Measurements from ENCODE around the gene DRICH1. TPM values are rescaled to one million over a fixed set of nuclear protein-coding genes. Genes with fewer than 3 reads are reported as not detected.
"Not testable (repeated sequence)": the region's sequence is repeated elsewhere in the genome, so short reads cannot be mapped to it uniquely, and the experiment has no call there.

The DRICH1 gene
- total RNA-seq, 1 experiment from 2014 or later: 0.15 TPM

- H3F3A ChIP-seq (ENCODE audit: low read length, unreplicated experiment): no peaks in the 10 kb centered on the region
- H2AFZ ChIP-seq (ENCODE audit: low read length): no peak overlapping the region
- POLR2A ChIA-PET (ENCODE audit: unreplicated experiment): no interaction called here
- CTCF ChIA-PET: no interaction called here
- H3K36me3 ChIP-seq (ENCODE audit: low read depth, low read length): no peaks in the 10 kb centered on the region
- no peaks in the 10 kb centered on the region for H3K9me3 ChIP-seq (ENCODE audit: low read length)
- no peak overlapping the region for H3K4me2 ChIP-seq (ENCODE audit: low read length)
- H3K79me2 ChIP-seq (ENCODE audit: low read length): no peaks in the 10 kb centered on the region
- no peaks in the 10 kb centered on the region for H4K20me1 ChIP-seq (ENCODE audit: low read length)
- ATAC-seq (no peak), DNase-seq (no peak)
- H3K27me3 ChIP-seq (ENCODE audit: low read length): no peaks in the 10 kb centered on the region
- TF ChIP-seq EZH2phosphoT487 (IDR thresholded peaks at IDR 0.05; ENCODE audit: borderline replicate concordance, low read length) (no peak), CTCF (conservative IDR thresholded peaks at IDR 0.05; ENCODE audit: low read depth, low read length) (no peak), EZH2 (IDR thresholded peaks at IDR 0.05; ENCODE audit: low read length, unreplicated experiment) (no peak)
- H3K4me1 ChIP-seq (ENCODE audit: insufficient read depth, low read length): no peaks in the 10 kb centered on the region
- no TSS peak for BruUV-seq (replicated peaks)
- H3K9ac ChIP-seq (ENCODE audit: low read length): no peak overlapping the region
- no peak overlapping the region for H3K4me3 ChIP-seq (ENCODE audit: low read length)
- intact Hi-C loops (cut with micrococcal nuclease): no loop called here
- no peaks in the 10 kb centered on the region for H3K9me2 ChIP-seq (replicated peaks; ENCODE audit: low read length)
- no peak overlapping the region for H3K27ac ChIP-seq (ENCODE audit: low read length)
These were observed 28.9 kb downstream of the DRICH1 start for GRCh38 chr22:23603266-23603665.

GRCh38 chr22:23598805-23599518, 33.2 kb downstream of the DRICH1 start:
- Histone ChIP-seq H3F3A (ENCODE audit: low read length, unreplicated experiment) (no peaks in the 10 kb centered on the region), H3K36me3 (ENCODE audit: low read depth, low read length) (no peaks in the 10 kb centered on the region), H3K4me3 (ENCODE audit: low read length) (no peak overlapping the region), H3K4me1 (ENCODE audit: insufficient read depth, low read length) (no peaks in the 10 kb centered on the region), H3K27me3 (ENCODE audit: low read length) (no peaks in the 10 kb centered on the region), H3K9me2 (replicated peaks; ENCODE audit: low read length) (no peaks in the 10 kb centered on the region), H3K9me3 (ENCODE audit: low read length) (no peaks in the 10 kb centered on the region), H3K4me2 (ENCODE audit: low read length) (no peak overlapping the region), H3K79me2 (ENCODE audit: low read length) (no peaks in the 10 kb centered on the region), H3K9ac (ENCODE audit: low read length) (no peak overlapping the region), H2AFZ (ENCODE audit: low read length) (no peak overlapping the region), H4K20me1 (ENCODE audit: low read length) (no peaks in the 10 kb centered on the region), H3K27ac (ENCODE audit: low read length) (no peak overlapping the region)
- ChIA-PET POLR2A (ENCODE audit: unreplicated experiment) (no interaction called here), CTCF (interaction anchor here (0.6 kb wide), 1 partner anchor 251 kb away, joined by 3 read pairs; no protein-coding TSS in a partner anchor)
- no peak for ATAC-seq
- BruUV-seq (replicated peaks): no TSS peak
- intact Hi-C loops (cut with micrococcal nuclease): no loop called here
- no peak for TF ChIP-seq EZH2 (IDR thresholded peaks at IDR 0.05; ENCODE audit: low read length, unreplicated experiment)
- no peak for TF ChIP-seq CTCF (conservative IDR thresholded peaks at IDR 0.05; ENCODE audit: low read depth, low read length)
- no peak for TF ChIP-seq EZH2phosphoT487 (IDR thresholded peaks at IDR 0.05; ENCODE audit: borderline replicate concordance, low read length)
- no peak for DNase-seq

GRCh38 chr22:23597576-23598268, 34.4 kb downstream of the DRICH1 start:
- DNase-seq; H3K9me2 ChIP-seq (replicated peaks; ENCODE audit: low read length); H3F3A ChIP-seq (ENCODE audit: low read length, unreplicated experiment); H3K9ac ChIP-seq (ENCODE audit: low read length); H4K20me1 ChIP-seq (ENCODE audit: low read length); H3K4me1 ChIP-seq (ENCODE audit: insufficient read depth, low read length); ATAC-seq; BruUV-seq (replicated peaks); POLR2A ChIA-PET (ENCODE audit: unreplicated experiment); H3K36me3 ChIP-seq (ENCODE audit: low read depth, low read length); H3K4me3 ChIP-seq (ENCODE audit: low read length); H3K27ac ChIP-seq (ENCODE audit: low read length); intact Hi-C loops (cut with micrococcal nuclease); H3K9me3 ChIP-seq (ENCODE audit: low read length); H3K79me2 ChIP-seq (ENCODE audit: low read length); H3K27me3 ChIP-seq (ENCODE audit: low read length); H3K4me2 ChIP-seq (ENCODE audit: low read length); H2AFZ ChIP-seq (ENCODE audit: low read length); CTCF ChIA-PET: not testable (repeated sequence)

- H3K27ac ChIP-seq (ENCODE audit: low read length); intact Hi-C loops (cut with micrococcal nuclease); CTCF ChIA-PET; H3K4me3 ChIP-seq (ENCODE audit: low read length); H2AFZ ChIP-seq (ENCODE audit: low read length); ATAC-seq; H3K36me3 ChIP-seq (ENCODE audit: low read depth, low read length); POLR2A ChIA-PET (ENCODE audit: unreplicated experiment); H3K9me2 ChIP-seq (replicated peaks; ENCODE audit: low read length); H4K20me1 ChIP-seq (ENCODE audit: low read length); BruUV-seq (replicated peaks); DNase-seq; H3K9ac ChIP-seq (ENCODE audit: low read length); H3K4me2 ChIP-seq (ENCODE audit: low read length); H3K79me2 ChIP-seq (ENCODE audit: low read length); H3K27me3 ChIP-seq (ENCODE audit: low read length); H3K9me3 ChIP-seq (ENCODE audit: low read length); H3F3A ChIP-seq (ENCODE audit: low read length, unreplicated experiment); H3K4me1 ChIP-seq (ENCODE audit: insufficient read depth, low read length): not testable (repeated sequence)
These were observed 36.2 kb downstream of the DRICH1 start for GRCh38 chr22:23595904-23596303.

Measured in PC-3 (cell line).